Amniotic epithelial cell (primary cell): ENCODE measurements around the gene SYT17.

Source experiments
- DNase-seq: peaks from one replicate; pipeline ENCODE4 v3.0.0-alpha.2; 2010; ENCODE audit warnings: low read depth

Gene SYT17

DNA sequence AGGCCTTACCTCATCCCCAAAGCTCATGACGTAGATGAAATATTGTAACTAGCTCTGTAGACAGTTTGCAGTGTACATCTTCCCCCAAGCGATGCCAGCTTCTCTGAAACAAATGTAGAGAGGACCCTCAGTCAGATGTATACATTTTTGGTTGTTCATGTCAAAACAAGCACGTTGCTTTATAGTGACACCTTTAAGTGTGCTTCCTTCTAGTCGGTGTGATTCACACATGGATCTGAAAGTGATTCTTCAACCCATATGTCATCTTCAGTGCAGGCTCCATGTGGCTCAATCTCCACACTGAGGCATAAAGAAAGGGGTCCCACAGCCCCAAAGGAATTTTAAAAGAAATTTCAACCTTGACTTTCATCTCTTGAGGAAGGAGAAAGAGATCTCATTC, 86.6 kb downstream of the SYT17 start:
- no peak for DNase-seq

DNA sequence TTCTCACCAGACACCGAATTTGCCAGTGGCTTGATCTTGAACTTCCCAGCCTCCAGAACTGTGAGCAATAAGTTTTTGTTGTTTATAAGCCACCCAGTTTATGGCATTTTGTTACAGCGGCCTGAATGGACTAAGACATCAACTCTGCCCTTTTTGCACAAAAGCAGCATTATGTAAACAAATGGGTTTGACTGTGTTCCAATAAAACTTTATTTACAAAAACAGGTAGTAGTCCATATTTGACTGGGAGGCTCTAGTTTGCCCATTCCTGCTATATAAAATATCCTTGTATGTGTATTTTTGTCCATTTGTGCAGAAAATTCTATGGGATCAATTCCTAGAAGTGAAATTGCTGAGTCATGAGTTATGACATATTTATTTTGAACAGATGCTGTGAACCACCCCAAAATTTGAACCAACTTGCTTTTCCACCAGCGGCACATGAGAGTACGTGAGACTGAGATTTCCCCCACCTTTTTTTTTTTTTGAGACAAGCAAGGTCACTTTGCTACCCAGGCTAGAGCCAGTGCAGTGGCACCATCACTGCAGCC, 96.2 kb downstream of the SYT17 start:
- no peak for DNase-seq

DNA sequence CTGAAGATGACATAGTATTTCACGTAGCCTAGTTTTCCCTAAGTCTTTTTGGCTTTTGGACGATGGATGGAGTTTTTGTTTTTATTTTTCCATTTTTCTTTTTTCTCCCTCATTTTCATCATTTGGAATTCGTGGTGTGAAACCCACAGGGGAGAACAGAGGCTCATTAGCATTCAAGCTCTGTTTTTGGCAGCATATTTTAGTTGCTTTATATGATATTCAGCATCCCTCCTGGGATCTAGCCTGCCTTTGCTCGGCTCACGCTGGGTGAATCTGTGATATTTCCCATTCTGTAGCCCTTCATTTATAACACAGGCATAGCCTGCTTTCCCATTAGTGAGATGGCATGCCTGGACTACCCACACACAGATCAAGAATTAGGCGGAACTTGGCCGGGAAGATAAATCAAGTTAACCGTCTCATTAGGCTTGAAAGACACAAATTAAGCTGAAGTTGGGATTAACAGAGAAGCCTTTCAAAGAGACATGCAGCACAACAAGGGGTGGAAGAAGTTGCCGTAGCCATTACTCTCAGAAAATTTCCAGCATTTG, 97.4 kb downstream of the SYT17 start:
- DNase-seq: no peak

DNA sequence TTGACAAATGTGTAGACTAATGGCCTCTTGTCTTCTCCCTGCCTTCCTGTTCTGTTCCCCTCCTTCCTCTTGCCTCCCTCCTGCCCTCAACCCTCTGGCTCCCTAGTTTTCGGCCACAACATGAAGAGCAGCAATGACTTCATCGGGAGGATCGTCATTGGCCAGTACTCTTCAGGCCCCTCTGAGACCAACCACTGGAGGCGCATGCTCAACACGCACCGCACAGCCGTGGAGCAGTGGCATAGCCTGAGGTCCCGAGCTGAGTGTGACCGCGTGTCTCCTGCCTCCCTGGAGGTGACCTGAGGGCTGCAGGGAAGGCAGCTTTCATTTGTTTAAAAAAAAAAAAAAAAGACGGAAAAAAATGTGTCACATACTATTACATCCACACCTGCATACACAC, 98.7 kb downstream of the SYT17 start:
- DNase-seq: no peak

DNA sequence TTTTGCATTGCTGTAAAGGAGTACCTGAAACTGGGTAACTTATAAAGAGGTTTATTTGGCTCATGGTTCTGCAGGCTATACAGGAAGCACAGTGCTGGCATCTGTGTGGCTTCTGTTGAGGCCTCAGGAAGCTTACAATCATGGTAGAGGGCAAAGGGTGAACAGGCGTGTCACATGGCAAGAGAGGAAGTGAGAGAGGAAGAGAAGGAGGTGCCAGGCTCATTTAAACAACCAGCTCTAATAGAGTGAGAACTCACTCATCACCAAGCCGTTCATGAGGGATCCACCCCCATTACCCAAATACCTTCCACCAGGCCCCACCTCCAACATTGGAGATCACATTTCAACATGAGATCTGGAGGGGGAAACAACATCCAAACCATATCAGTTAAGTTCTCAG, 101.1 kb downstream of the SYT17 start:
- no peak for DNase-seq

DNA sequence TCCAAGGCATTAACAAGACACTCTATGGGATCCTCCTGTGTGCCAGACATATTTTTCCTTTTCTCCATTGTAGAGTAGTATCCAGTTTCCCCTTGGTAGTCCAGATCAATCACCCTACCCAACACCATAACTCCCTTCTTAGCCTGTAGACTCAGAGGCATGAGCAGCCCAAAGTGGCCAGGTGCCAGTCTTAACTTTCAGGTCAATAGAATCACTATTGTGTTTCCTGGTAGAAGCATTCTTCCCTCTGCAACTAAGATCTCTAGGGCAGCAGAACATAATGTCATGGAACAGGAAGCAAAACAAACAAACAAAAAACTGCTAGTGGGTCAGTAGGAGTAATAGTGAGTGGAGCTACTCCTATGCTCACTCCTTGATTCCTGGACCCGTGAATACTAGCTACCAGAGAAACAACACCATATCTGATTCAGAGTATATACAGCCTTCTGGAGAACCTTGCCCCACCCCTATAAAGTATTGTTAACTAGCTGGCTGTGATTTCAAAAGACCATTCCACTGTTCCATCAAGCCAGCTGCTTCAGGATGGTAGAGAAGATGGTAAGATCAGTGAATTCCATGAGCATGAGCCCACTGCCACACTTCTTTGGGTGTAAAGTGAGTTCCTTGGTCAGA, 106.2 kb downstream of the SYT17 start:
- DNase-seq: no peak

DNA sequence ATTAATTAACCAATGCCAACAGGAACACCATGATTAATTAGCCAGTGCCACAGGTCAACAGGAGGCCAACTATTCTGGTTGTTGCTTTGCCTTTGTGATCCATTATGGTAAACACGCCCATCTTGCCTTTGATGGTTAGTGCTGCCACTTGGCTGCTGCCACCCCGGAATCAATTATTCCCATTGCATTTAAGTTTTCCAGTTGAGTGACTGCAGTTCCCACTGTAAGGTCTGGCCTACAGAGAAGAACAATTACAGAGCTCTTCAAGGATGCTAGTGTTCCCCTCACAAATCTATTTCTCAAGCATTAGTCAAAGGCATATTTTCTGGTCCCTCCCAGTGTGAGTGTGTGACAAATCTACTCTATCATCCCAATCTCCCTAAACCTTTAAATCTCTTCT, 110.4 kb downstream of the SYT17 start:
- DNase-seq: no peak

DNA sequence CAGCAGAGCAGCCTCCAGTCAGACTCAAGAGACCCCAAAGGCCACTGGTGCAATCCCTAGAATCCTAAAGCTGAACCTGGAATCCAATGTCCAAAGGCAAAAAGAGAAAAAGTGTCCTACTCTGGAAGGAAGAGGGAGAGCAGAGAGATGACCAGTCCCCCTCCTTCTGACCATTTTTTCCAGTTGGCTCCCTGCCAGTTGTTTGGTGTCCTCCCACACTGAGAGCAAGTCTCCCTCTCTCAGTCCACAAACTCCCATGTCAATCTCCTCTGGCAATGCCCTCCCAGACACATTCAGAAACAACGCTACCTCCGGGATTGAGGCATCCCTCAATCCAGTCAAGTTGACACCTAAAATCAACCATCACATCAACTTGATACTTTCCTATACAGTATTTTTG, 113.2 kb downstream of the SYT17 start:
- DNase-seq: no peak

DNA sequence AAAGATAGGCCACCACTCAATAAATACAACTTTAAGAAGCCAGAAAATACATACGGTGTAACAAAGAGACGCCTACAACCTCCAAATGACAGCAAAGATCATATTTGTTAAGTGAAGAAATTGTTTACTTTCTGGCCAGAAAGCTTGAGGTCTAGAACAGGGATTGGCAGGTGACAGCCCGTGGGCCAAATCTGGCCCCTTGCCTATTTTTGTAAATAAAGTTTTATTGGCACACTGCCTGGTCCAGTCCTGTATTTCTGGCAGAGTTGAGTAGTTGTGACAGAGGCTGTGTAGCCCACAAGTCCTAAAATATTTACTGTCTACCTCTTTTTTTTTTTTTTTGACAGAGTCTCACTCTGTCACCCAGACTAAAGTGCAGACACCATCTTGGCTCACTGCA, 114.1 kb downstream of the SYT17 start:
- no peak for DNase-seq

DNA sequence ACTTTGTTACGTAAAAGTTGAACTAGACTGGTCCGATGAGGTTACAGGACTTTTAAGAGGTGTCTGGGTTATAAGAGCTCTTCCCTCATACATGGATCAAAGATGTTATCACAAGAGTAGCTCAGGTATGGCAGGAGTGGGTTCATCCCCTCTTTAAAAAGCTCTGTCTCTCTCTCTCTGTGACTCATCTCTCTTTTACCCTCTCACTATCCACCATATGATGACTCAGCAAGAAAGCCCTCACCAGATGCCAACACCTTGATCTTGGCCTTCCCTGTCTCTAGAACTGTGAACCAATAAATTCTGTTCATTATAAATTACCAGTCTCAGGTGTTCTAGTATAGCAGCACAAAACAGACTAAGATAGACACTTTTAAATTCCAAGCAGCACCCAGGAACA, 115.6 kb downstream of the SYT17 start:
- DNase-seq: no peak

DNA sequence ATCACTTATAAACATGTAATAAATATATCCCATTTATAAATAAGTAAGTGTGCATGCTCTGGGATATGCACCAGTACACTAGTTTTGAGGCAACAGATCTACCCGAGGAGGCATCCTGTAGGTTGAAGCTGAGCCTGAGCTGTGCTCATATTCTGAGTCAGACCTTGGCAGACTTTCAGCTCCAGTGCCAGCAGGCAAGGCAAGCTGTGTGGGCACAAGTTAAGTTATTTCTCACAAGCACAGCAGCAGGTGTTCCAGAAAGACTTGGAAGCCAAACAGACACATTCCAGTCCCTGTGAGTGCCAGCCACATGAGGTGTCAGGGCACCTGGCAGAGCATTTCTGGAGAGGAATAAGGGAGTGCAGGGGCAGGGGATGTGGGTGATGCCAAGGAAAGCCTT, 116.2 kb downstream of the SYT17 start:
- no peak for DNase-seq

DNA sequence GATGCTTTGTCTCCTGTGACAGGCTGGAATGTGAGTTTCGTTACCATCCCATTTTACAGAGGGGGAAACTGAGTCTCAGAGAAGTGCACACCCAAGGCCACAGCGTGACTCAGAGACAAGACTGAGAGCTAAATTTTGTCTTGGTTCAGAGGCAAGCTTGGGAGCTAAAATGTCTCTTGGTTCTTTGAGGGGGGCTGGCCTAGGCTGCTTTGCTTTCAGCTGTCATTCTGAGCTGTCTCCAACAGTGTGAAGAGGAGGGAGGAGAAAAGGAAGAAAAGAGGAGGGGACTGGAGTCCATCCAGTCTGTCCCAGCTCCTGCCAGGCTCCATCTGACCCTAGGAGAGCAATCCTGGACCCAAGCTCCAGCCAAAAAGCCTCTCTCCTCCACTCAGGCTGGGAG, 117.4 kb downstream of the SYT17 start, which contains the start of gene CLEC19A:
Gene CLEC19A (plus strand): TSS at position 301 of the 400 bp plus-strand sequence. CDS start 121 bp downstream, outside the sequence.
- DNase-seq: no peak

DNA sequence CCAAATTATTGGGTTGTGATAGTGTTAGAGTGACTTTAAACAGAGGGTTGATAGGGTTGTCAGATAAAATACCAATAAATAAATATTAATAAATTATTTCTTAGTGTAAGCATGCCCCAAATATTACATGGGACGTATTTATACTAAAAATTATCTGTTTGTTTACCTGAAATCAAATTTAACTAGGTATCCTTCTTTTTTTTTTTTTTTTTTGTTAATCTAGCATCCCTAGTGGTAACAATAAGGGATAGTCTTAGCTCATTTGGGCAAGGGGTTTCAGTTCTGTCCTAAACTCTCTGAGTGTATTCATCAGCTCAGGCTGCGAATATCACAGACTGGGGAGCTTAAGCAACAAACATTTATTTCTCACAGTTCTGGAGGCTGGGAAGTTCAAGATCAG, 118.8 kb downstream of the SYT17 start:
- DNase-seq: no peak

DNA sequence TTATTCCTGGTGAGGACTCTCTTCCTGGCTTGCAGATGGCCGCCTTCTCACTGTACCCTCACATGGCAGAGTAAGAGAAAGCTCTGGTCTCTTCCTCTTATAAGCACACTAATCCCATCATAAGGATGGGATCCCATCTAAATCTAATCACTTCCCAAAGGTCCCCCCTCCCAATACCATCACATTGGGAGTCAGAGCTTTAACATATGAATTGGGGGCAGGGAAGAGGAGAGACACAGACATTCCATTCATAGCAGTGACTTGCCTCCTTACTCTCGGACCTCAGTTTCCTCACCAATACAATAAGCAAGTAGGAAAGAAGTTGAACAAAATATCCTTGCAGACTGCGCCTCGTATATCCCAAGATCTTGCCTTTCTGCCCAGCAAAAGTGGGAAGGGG, 119.2 kb downstream of the SYT17 start:
- no peak for DNase-seq

DNA sequence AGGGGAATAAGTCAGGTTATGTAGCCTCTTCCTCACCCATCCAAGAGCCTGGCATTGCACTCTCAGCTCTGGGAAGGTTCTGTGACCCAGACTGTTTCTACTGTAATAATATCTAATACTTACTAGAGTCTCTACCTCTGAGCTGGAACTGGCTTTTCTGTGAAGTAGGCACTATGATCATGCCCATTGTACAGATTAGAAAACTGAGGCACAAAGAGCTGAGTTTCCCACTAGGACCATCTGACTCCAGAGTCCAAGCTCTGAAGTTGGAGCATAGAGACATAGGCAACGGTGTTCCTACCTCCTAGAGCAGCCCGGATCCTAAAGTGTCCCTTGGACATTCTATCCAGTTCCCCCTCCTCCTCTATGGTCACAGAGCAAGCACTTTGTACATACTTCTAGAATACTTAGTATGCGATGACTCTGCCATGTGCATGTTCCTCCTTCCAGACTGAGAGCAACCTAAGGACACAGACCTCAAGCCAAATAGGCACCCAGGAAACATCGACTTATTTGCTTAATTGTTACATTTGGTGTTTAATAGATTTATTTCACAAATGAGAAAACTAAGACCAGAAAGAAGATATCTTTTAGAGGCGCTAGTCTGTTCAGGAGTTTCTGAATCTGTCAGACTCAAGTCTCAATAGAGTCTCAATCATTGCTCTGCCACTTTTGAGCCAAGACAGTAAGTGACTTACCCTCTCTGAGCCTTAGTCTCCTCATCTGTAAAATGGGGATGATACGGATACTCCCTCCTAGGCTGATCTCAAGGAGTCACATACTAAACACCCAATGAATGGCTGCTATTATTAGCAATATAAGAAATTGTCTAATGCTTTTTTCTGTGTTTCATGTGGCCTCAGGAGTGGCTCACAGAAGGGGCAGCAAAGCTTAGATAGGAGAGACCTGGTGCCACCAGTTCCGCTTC, 121.1 kb downstream of the SYT17 start:
- DNase-seq: no peak

DNA sequence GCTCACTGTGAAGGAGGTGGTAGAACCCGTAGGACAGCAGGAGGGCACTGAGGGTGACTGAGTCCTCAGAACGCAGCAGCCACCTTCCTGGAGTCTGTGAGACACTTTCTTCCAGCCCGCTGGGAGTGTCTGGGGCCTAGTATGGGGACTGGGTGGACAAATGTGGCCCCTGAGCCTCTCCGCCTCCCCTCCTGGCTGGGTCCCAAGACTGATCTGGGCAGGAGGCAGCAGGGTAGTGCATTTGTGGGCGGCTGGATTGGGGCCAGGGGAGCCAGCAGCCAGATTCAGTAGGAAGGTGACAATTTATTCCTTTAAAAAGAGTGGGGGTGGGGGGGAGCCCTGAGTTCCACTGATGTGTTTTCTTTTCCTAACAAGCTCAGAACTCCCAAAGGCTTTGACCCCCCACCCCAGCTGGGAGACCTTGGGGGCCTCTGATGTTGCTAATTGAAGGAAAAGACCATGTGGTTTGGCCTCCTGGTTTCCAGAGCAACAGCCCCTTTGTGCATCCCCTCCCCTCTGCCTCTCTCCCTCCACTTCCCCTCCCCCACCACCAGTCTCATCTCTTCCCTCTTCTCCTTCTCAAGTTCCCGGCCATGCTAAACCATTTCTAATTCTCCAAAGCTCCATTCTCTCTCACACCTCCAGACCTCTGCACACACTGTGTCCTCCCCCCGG, 121.9 kb downstream of the SYT17 start:
- DNase-seq: no peak

DNA sequence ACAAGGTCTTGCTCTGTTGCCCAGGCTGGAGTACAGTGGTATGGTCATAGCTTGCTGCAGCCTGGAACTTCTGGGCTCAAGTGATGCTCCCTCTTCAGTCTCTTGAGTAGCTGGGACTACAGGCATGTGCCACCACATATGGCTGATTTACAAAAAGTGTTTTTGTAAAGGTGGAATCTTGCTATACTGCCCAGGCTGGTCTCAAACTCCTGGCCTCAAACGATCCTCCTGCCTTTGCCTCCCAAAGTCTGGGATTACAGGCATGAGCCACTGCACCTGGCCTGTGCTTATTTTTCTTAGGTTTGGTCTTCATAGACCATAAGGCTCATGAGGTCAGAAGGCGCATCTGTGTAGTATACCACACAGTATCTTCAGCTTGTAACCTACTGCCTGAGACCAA, 122.8 kb downstream of the SYT17 start:
- no peak for DNase-seq

DNA sequence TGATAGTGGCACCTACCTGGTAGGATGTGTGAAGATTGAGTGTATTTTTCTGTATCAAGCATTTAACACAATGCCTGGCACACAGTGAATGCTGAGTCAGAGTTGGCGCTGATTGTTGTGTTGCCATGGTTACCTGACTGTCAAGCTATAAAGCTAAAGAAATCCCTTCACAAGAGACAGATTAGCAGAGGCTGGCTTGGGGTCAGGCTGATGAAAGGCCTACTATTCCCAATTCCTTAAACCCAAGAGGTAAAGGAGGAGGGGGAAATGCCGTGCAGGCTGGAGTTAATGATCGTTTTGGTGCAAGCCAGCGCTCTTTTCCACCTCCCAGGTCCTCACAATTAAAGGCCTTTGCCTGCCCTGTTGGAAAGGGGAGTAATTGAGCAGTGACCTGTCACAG, 123.4 kb downstream of the SYT17 start:
- no peak for DNase-seq

DNA sequence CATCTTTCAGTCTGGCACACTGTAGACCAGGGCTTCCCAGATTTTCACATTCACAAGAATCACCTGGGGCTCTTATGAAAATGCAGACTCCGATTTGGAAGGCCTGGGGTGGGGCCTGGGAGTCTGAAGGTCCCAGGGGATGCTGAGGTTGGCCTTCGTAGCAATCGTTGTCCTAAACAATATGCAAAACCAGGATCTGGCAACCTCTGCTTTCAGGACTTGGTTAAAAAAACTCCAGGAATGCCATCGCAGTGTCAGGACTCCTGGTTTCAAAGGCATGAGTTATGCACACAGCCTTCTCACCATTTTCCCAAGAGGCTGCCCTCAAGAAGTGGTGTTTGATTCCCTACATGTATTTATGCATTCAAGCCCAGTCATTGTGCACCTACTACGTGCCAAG, 124.1 kb downstream of the SYT17 start:
- no peak for DNase-seq

DNA sequence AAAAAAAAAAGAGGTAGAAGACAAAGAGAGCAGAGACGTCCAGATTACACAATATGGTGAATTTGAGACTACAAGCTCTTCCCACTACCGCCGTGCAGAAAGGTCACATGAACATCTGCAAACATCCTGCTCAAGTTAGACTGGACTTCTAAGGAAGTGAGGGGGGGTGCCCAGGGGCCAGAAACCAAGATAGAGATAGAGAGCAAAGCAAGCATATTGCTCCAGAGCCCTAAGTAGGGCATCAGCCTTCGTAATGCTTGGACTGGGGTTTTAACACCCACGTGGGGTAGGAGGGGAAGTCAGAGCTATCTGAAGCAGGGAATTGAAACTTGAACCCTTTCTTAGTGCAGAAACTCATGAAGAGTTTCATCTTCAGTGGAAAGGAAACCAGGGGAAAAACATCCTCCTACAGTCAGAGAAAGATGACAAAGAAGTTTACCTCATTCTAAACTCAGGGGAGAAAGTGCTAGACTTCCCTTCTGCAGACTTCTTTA, 126.2 kb downstream of the SYT17 start:
- no peak for DNase-seq

DNA sequence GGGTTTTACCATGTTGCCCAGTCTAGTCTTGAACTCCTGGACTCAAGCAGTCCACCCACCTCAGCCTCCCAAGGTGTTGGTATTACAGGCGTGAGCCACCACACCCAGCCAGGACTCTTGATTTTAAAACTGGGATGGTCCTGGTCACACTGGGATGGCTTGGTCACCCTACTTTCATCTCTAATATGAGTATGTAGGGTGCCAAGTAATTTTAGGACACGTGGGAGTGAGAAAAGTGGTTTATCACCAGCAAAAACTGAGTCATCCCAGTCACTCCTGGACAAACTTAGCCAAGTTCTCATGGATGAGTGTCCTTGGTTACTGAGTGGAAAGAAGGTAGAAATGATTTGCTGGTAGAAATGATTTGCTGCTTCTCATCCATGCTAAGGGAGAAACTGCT, 127.4 kb downstream of the SYT17 start:
- no peak for DNase-seq

DNA sequence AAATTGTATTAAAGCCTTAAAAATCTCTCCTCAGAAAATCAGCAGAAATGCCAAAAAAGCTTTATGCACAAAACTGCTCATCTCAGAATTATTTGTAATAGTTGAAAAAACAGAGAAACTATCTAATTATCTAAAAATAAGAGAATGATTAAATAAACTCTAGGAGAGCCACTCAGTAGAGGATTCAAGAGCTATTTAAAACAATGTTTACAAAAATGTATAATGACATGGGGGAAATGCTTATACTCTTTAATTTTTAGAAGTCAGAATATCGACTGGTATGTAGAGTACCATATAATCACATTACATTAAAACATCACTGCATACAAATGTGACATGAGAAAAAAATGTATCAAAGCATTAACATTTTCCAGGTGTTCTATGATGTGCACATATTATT, 129.4 kb downstream of the SYT17 start:
- no peak for DNase-seq
